GM12865 (cell line): ENCODE results near the gene UGT1A4.

ENCODE experiments used
- DNase-seq: peaks from one replicate; pipeline ENCODE4 v3.0.0; 2010; ENCODE audit warnings: low read depth
- H3K4me3 ChIP-seq: 2 replicates; pipeline ENCODE4 v1.5.1; 2011; ENCODE audit warnings: mild to moderate bottlenecking, low read depth, low read length, control low read depth
- TF ChIP-seq, protein P1 (sequence below): IDR thresholded peaks from 2 replicates; pipeline ENCODE4 v1.5.1; 2011; ENCODE audit warnings: low read length, control low read depth, low read depth, inconsistent platforms; ENCODE audit not compliant: insufficient read depth; ENCODE audit errors: missing control alignments

The UGT1A4 gene

GRCh38 chr2:233676046-233676445 lies 42.5 kb upstream of the UGT1A4 start:
- TF ChIP-seq, protein P1, sequence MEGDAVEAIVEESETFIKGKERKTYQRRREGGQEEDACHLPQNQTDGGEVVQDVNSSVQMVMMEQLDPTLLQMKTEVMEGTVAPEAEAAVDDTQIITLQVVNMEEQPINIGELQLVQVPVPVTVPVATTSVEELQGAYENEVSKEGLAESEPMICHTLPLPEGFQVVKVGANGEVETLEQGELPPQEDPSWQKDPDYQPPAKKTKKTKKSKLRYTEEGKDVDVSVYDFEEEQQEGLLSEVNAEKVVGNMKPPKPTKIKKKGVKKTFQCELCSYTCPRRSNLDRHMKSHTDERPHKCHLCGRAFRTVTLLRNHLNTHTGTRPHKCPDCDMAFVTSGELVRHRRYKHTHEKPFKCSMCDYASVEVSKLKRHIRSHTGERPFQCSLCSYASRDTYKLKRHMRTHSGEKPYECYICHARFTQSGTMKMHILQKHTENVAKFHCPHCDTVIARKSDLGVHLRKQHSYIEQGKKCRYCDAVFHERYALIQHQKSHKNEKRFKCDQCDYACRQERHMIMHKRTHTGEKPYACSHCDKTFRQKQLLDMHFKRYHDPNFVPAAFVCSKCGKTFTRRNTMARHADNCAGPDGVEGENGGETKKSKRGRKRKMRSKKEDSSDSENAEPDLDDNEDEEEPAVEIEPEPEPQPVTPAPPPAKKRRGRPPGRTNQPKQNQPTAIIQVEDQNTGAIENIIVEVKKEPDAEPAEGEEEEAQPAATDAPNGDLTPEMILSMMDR = no peak
- no peak for DNase-seq
- no peak overlapping the region for H3K4me3 ChIP-seq

DNA sequence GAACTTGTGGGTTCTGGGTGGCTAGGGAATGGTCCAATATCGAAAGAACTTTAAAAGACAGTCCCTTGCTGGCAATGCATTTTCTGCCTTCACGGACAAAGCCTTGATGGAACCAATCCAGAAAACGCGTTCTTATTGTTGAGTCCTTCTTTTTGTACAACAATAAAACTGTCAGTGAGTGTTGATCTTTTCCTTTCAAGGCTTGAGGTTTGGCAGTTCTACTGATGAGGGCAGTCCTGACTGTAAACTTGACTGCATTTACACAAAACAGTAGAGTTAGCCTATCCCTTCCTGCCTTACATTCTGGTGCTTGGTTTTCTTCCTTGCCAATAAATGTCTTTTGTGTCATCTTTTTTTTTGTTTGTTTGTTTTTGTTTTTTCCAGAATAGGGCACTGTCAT lies 39.3 kb upstream of the UGT1A4 start:
- DNase-seq = no peak
- TF ChIP-seq, protein P1 = no peak

DNA sequence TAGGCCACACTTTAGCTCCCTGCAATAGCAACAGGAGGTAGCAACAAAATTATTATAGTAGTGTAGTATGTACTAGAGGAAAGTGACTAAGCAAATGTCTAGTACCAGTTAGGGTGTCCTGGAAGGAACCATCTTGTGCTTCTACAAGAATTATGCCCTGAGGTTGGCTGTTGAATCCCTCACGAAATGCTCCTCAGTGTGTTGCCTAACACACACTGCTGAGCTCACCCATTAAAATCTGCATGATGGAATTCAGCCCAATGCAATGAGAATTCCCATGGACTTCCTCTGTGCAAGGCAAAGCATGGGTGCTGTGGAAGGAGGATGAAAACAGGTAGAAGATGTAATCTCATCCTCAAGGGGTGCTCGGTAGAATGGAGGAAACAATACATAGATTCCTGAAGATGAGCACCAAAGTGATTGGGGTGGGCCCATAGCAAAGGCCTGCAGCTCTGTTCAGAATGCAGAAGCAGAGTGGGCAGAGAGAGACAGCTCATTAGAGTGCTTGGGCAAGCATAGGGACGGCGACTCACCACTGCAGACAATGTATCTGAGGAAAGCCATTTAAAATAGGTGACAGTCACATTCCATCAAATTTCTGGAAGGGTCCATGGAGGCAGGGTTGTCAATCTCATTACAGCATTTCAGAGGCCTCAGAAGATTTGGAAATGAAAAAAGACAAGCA lies 38.0 kb upstream of the UGT1A4 start:
- DNase-seq = no peak
- TF ChIP-seq, protein P1 = no peak
- no peak overlapping the region for H3K4me3 ChIP-seq

More for the DNA sequence above, 39.3 kb upstream of the UGT1A4 start:
- H3K4me3 ChIP-seq = no peak overlapping the region

- H3K4me3 ChIP-seq = no peak within 1 kb of the TSS
- no peak for DNase-seq
- TF ChIP-seq, protein P1 = no peak
These were observed 36.9 kb upstream of the UGT1A4 start, which contains the start of gene UGT1A7 for GRCh38 chr2:233681521-233682099. UGT1A7 (plus strand) TSS chr2:233681901; CDS start chr2:233681938, 37 bp downstream.

DNA sequence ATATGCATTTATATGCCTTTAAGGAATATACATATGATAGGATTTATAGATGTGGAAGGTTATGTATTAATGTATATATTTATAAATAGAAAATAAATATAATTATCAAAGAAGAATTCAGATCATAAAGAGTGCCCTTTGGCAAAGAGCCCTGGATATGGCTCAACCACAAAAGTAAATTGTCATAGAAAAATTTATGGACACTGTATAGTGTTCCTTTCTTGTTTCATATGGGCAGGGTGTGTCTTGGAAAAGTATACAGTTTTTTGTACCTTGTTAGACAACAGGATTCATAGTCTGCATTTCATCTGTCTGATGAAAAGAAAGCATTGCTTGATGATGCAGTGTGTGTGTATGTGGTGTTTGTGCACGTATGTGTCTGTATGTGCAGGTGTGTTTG lies 33.9 kb upstream of the UGT1A4 start:
- no peak overlapping the region for H3K4me3 ChIP-seq
- no peak for DNase-seq
- TF ChIP-seq, protein P1 = no peak

GRCh38 chr2:233686928-233687327 lies 31.6 kb upstream of the UGT1A4 start:
- no peak for DNase-seq
- no peak overlapping the region for H3K4me3 ChIP-seq
- TF ChIP-seq, protein P1 = no peak
